T-helper 2 cell treated with Interferon-gamma antibody and Interleukin-4, amounts not matched to agents 5 μg/mL and 100 μg/mL, for 36 hours (primary cell): ENCODE data around the gene TXLNA.
"Not testable (repeated sequence)": the region's sequence is repeated elsewhere in the genome, so short reads cannot be mapped to it uniquely, and the experiment has no call there.

Source experiments
- DNase-seq: peaks from one replicate; pipeline ENCODE4 v3.0.0; 2021; ENCODE audit warnings: low spot score
- H3K27ac Mint-ChIP-seq: one replicate; pipeline ENCODE4 v1.8.0; 2021; ENCODE audit warnings: mild to moderate bottlenecking, mixed read lengths
- H3K27me3 Mint-ChIP-seq: one replicate; pipeline ENCODE4 v1.8.0; 2021; ENCODE audit warnings: low read depth, mixed read lengths
- H3K36me3 Mint-ChIP-seq: one replicate; pipeline ENCODE4 v1.8.0; 2021; ENCODE audit warnings: low read depth, mixed read lengths
- H3K4me1 Mint-ChIP-seq: one replicate; pipeline ENCODE4 v1.8.0; 2021; ENCODE audit warnings: low read depth, mixed read lengths
- H3K4me3 Mint-ChIP-seq: one replicate; pipeline ENCODE4 v1.8.0; 2022; ENCODE audit warnings: mild to moderate bottlenecking, moderate library complexity, mixed read lengths
- H3K9me3 Mint-ChIP-seq: one replicate; pipeline ENCODE4 v1.8.0; 2021; ENCODE audit warnings: mixed read lengths

TXLNA gene

GRCh38 chr1:32179443-32180185, at the start of gene TXLNA:
TXLNA (plus strand) TSS chr1:32179675; CDS start chr1:32180346, 671 bp downstream.
- Mint-ChIP-seq H3K4me1 (peaks cover 30% of the 10 kb centered on the region), H3K9me3 (no peaks in the 10 kb centered on the region), H3K36me3 (peaks cover 38% of the 10 kb centered on the region), H3K27me3 (no peaks in the 10 kb centered on the region), H3K4me3 (peak within 1 kb of the TSS; percentile 96), H3K27ac (peak within 1 kb of the TSS; percentile 97)
- peak; percentile 93 for DNase-seq

GRCh38 chr1:32133950-32134280, 45.6 kb upstream of the TXLNA start:
- not testable (repeated sequence) for H3K9me3 Mint-ChIP-seq, H3K27me3 Mint-ChIP-seq, H3K4me3 Mint-ChIP-seq, DNase-seq, H3K27ac Mint-ChIP-seq
- peaks cover 15% of the 10 kb centered on the region for H3K36me3 Mint-ChIP-seq
- peaks cover 11% of the 10 kb centered on the region for H3K4me1 Mint-ChIP-seq

- Mint-ChIP-seq H3K4me1 (peaks cover 24% of the 10 kb centered on the region), H3K9me3 (no peaks in the 10 kb centered on the region), H3K27ac (no peak overlapping the region), H3K36me3 (peaks cover 20% of the 10 kb centered on the region), H3K27me3 (no peaks in the 10 kb centered on the region), H3K4me3 (no peak overlapping the region)
- no peak for DNase-seq
These were observed 42.4 kb upstream of the TXLNA start for GRCh38 chr1:32137111-32137510.

- DNase-seq, result no peak
- peaks cover 21% of the 10 kb centered on the region for H3K36me3 Mint-ChIP-seq
- H3K4me3 Mint-ChIP-seq, result no peak overlapping the region
- no peak overlapping the region for H3K27ac Mint-ChIP-seq
- H3K9me3 Mint-ChIP-seq, result no peaks in the 10 kb centered on the region
- H3K27me3 Mint-ChIP-seq, result no peaks in the 10 kb centered on the region
- peaks cover 32% of the 10 kb centered on the region for H3K4me1 Mint-ChIP-seq
These were observed 40.5 kb upstream of the TXLNA start for GRCh38 chr1:32138965-32139364.

GRCh38 chr1:32142446-32143301, 36.8 kb upstream of the TXLNA start:
- no peaks in the 10 kb centered on the region for H3K27me3 Mint-ChIP-seq
- H3K36me3 Mint-ChIP-seq, result peaks cover 37% of the 10 kb centered on the region
- H3K9me3 Mint-ChIP-seq, result peaks cover 4% of the 10 kb centered on the region
- H3K4me1 Mint-ChIP-seq, result peaks cover 39% of the 10 kb centered on the region
- no peak for DNase-seq
- H3K4me3 Mint-ChIP-seq, result no peak overlapping the region
- H3K27ac Mint-ChIP-seq, result no peak overlapping the region

GRCh38 chr1:32143302-32143695, 36.2 kb upstream of the TXLNA start:
- H3K4me1 Mint-ChIP-seq, result peaks cover 37% of the 10 kb centered on the region
- H3K27ac Mint-ChIP-seq, H3K27me3 Mint-ChIP-seq, H3K4me3 Mint-ChIP-seq, DNase-seq: not testable (repeated sequence)
- peaks cover 41% of the 10 kb centered on the region for H3K36me3 Mint-ChIP-seq
- H3K9me3 Mint-ChIP-seq, result peaks cover 10% of the 10 kb centered on the region

- Mint-ChIP-seq H3K27ac (no peak overlapping the region), H3K36me3 (peaks cover 48% of the 10 kb centered on the region), H3K27me3 (no peaks in the 10 kb centered on the region), H3K4me3 (no peak overlapping the region), H3K4me1 (peaks cover 34% of the 10 kb centered on the region), H3K9me3 (peaks cover 14% of the 10 kb centered on the region)
- DNase-seq, result no peak
These were observed 35.4 kb upstream of the TXLNA start for GRCh38 chr1:32144033-32144432.

- H3K9me3 Mint-ChIP-seq, result peaks cover 22% of the 10 kb centered on the region
- peaks cover 30% of the 10 kb centered on the region for H3K4me1 Mint-ChIP-seq
- H3K4me3 Mint-ChIP-seq, H3K27ac Mint-ChIP-seq, DNase-seq, H3K27me3 Mint-ChIP-seq: not testable (repeated sequence)
- peaks cover 51% of the 10 kb centered on the region for H3K36me3 Mint-ChIP-seq
These were observed 31.7 kb upstream of the TXLNA start for GRCh38 chr1:32147799-32148198.

- Mint-ChIP-seq H3K4me1 (peaks cover 18% of the 10 kb centered on the region), H3K27me3 (no peaks in the 10 kb centered on the region), H3K27ac (no peak overlapping the region), H3K36me3 (peaks cover 40% of the 10 kb centered on the region), H3K9me3 (peaks cover 22% of the 10 kb centered on the region), H3K4me3 (no peak overlapping the region)
- no peak for DNase-seq
These were observed 28.6 kb upstream of the TXLNA start for GRCh38 chr1:32150847-32151246.

GRCh38 chr1:32151319-32151787, 28.1 kb upstream of the TXLNA start:
- no peak overlapping the region for H3K27ac Mint-ChIP-seq
- H3K9me3 Mint-ChIP-seq, result peaks cover 22% of the 10 kb centered on the region
- H3K4me3 Mint-ChIP-seq, result no peak overlapping the region
- H3K4me1 Mint-ChIP-seq, result peaks cover 16% of the 10 kb centered on the region
- H3K36me3 Mint-ChIP-seq, result peaks cover 42% of the 10 kb centered on the region
- no peaks in the 10 kb centered on the region for H3K27me3 Mint-ChIP-seq
- no peak for DNase-seq

GRCh38 chr1:32159189-32159588, 20.3 kb upstream of the TXLNA start:
- H3K27ac Mint-ChIP-seq, result no peak overlapping the region
- no peaks in the 10 kb centered on the region for H3K27me3 Mint-ChIP-seq
- no peak for DNase-seq
- H3K36me3 Mint-ChIP-seq, result peaks cover 58% of the 10 kb centered on the region
- no peaks in the 10 kb centered on the region for H3K9me3 Mint-ChIP-seq
- peaks cover 4% of the 10 kb centered on the region for H3K4me1 Mint-ChIP-seq
- H3K4me3 Mint-ChIP-seq, result no peak overlapping the region

GRCh38 chr1:32163405-32163804, 16.1 kb upstream of the TXLNA start:
- H3K36me3 Mint-ChIP-seq, result peaks cover 54% of the 10 kb centered on the region
- H3K4me1 Mint-ChIP-seq, result peaks cover 4% of the 10 kb centered on the region
- DNase-seq, result no peak
- no peaks in the 10 kb centered on the region for H3K9me3 Mint-ChIP-seq
- H3K27ac Mint-ChIP-seq, result no peak overlapping the region
- H3K4me3 Mint-ChIP-seq, result no peak overlapping the region
- H3K27me3 Mint-ChIP-seq, result no peaks in the 10 kb centered on the region

GRCh38 chr1:32165633-32166032, 13.8 kb upstream of the TXLNA start:
- not testable (repeated sequence) for H3K4me1 Mint-ChIP-seq, H3K9me3 Mint-ChIP-seq, H3K27ac Mint-ChIP-seq, H3K27me3 Mint-ChIP-seq, DNase-seq, H3K4me3 Mint-ChIP-seq
- peaks cover 50% of the 10 kb centered on the region for H3K36me3 Mint-ChIP-seq

GRCh38 chr1:32170991-32171390, 8.5 kb upstream of the TXLNA start:
- Mint-ChIP-seq H3K27me3 (no peaks in the 10 kb centered on the region), H3K36me3 (peaks cover 51% of the 10 kb centered on the region), H3K27ac (no peak overlapping the region), H3K4me3 (no peak overlapping the region), H3K4me1 (peaks cover 9% of the 10 kb centered on the region), H3K9me3 (no peaks in the 10 kb centered on the region)
- DNase-seq, result no peak
